ENCODE measurements around the gene ST3GAL5. TPM values are rescaled to one million over a fixed set of nuclear protein-coding genes. Genes with fewer than 3 reads are reported as not detected.

Gene ST3GAL5
- total RNA-seq, 1 donor from 2014 or later = 12.9 TPM

DNA sequence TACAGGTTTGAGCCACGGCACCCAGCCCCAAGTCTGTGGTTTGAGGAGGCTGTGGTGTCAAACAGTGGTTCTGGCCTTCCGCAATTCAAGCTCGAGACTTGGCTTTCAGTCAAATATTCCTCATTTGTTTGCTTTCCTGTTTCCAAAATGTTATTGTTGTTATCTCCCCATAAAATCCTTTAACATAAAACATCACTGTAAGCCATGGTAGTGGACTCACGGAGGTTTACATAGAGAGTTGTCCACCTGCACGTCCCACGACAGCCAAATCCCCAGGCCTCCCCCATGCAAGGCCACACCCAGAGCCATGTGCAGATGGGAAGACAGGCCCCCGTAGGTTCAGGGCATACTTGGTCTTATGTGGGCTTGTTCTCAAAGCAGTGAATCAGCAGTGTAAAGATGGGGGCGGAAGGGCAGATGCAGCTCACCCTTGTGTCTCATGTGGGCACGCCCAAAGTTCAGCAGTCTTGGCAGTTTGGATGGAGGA, 18.9 kb upstream of the ST3GAL5 start:
- Mint-ChIP-seq H3K36me3 (no peaks in the 10 kb centered on the region), H3K4me3 (no peak overlapping the region), H3K27ac (no peak overlapping the region), H3K4me1 (ENCODE audit: unreplicated experiment) (peaks cover 11% of the 10 kb centered on the region), H3K9me3 (no peaks in the 10 kb centered on the region), H3K27me3 (no peaks in the 10 kb centered on the region)
- DNase-seq (ENCODE audit: extremely low spot score, unreplicated experiment) = no peak
- TF ChIP-seq, protein P1, sequence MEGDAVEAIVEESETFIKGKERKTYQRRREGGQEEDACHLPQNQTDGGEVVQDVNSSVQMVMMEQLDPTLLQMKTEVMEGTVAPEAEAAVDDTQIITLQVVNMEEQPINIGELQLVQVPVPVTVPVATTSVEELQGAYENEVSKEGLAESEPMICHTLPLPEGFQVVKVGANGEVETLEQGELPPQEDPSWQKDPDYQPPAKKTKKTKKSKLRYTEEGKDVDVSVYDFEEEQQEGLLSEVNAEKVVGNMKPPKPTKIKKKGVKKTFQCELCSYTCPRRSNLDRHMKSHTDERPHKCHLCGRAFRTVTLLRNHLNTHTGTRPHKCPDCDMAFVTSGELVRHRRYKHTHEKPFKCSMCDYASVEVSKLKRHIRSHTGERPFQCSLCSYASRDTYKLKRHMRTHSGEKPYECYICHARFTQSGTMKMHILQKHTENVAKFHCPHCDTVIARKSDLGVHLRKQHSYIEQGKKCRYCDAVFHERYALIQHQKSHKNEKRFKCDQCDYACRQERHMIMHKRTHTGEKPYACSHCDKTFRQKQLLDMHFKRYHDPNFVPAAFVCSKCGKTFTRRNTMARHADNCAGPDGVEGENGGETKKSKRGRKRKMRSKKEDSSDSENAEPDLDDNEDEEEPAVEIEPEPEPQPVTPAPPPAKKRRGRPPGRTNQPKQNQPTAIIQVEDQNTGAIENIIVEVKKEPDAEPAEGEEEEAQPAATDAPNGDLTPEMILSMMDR (conservative IDR thresholded peaks at IDR 0.05) = no peak

- DNase-seq (ENCODE audit: extremely low spot score, unreplicated experiment) = no peak
- H3K27ac Mint-ChIP-seq = no peak overlapping the region
- H3K36me3 Mint-ChIP-seq = no peaks in the 10 kb centered on the region
- no peaks in the 10 kb centered on the region for H3K27me3 Mint-ChIP-seq
- H3K4me1 Mint-ChIP-seq (ENCODE audit: unreplicated experiment) = peaks cover 8% of the 10 kb centered on the region
- H3K4me3 Mint-ChIP-seq = no peak overlapping the region
- TF ChIP-seq, protein P1 (conservative IDR thresholded peaks at IDR 0.05) = no peak
- H3K9me3 Mint-ChIP-seq = no peaks in the 10 kb centered on the region
Observed at GRCh38 chr2:85906748-85907147, 18.0 kb upstream of the ST3GAL5 start.

DNA sequence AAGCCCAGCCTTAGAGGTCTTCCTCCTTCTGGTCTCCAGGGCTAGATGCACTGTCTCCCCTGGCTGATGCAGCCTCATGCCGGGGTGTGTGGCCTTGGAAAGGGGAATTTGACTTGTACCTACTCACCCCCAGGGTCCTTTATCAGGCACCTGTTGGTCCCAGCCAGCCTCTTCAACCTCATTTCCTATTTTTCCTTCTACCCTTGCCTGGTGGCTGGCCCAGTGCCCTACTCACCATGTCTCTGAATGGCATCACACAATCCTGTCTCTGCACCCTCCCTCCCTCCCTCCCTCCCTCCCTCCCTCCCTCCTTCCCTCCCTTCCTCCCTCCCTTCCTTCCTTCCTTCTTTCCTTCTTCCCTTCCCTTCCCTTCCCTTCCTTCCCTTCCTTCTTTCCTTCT, 17.1 kb upstream of the ST3GAL5 start:
- H3K36me3 Mint-ChIP-seq = no peaks in the 10 kb centered on the region
- H3K4me1 Mint-ChIP-seq (ENCODE audit: unreplicated experiment) = peaks cover 8% of the 10 kb centered on the region
- TF ChIP-seq, protein P1 (conservative IDR thresholded peaks at IDR 0.05) = no peak
- no peak overlapping the region for H3K4me3 Mint-ChIP-seq
- DNase-seq (ENCODE audit: extremely low spot score, unreplicated experiment) = no peak
- H3K27me3 Mint-ChIP-seq = no peaks in the 10 kb centered on the region
- H3K27ac Mint-ChIP-seq = no peak overlapping the region
- H3K9me3 Mint-ChIP-seq = no peaks in the 10 kb centered on the region

GRCh38 chr2:85905187-85905666, 16.4 kb upstream of the ST3GAL5 start:
- no peaks in the 10 kb centered on the region for H3K9me3 Mint-ChIP-seq
- no peak overlapping the region for H3K27ac Mint-ChIP-seq
- no peaks in the 10 kb centered on the region for H3K36me3 Mint-ChIP-seq
- H3K27me3 Mint-ChIP-seq = no peaks in the 10 kb centered on the region
- H3K4me1 Mint-ChIP-seq (ENCODE audit: unreplicated experiment) = peaks cover 8% of the 10 kb centered on the region
- TF ChIP-seq, protein P1 (conservative IDR thresholded peaks at IDR 0.05) = no peak
- DNase-seq (ENCODE audit: extremely low spot score, unreplicated experiment) = no peak
- H3K4me3 Mint-ChIP-seq = no peak overlapping the region

DNA sequence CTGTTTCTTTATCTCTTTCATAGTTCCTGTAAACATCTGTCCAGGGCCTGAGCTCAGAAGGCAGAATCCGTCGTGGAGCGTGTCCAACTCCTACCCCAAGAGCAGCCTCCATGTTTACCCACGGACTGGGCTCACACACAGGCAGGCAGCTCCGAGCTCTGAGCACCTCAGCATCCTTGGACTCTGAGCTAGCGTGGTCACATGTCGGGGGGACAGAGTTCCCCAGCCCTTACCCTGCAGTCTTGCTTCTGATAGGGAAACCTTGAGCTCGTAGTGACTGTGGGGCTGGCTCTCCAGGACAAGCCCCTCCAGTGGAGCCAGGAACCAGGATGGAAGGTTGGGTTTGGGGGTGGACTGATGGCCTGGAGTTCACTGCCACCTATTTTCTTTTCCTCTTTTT, 15.1 kb upstream of the ST3GAL5 start:
- DNase-seq (ENCODE audit: extremely low spot score, unreplicated experiment) = no peak
- no peaks in the 10 kb centered on the region for H3K9me3 Mint-ChIP-seq
- no peak overlapping the region for H3K27ac Mint-ChIP-seq
- H3K4me1 Mint-ChIP-seq (ENCODE audit: unreplicated experiment) = peaks cover 8% of the 10 kb centered on the region
- H3K27me3 Mint-ChIP-seq = no peaks in the 10 kb centered on the region
- TF ChIP-seq, protein P1 (conservative IDR thresholded peaks at IDR 0.05) = no peak
- H3K4me3 Mint-ChIP-seq = no peak overlapping the region
- H3K36me3 Mint-ChIP-seq = no peaks in the 10 kb centered on the region

- Mint-ChIP-seq H3K4me3 (no peak overlapping the region), H3K4me1 (ENCODE audit: unreplicated experiment) (peaks cover 8% of the 10 kb centered on the region), H3K9me3 (no peaks in the 10 kb centered on the region), H3K27ac (no peak overlapping the region), H3K27me3 (no peaks in the 10 kb centered on the region), H3K36me3 (no peaks in the 10 kb centered on the region)
- TF ChIP-seq, protein P1 (conservative IDR thresholded peaks at IDR 0.05) = no peak
- DNase-seq (ENCODE audit: extremely low spot score, unreplicated experiment) = no peak
Observed at GRCh38 chr2:85902496-85902895, 13.7 kb upstream of the ST3GAL5 start.

All from type B pancreatic cell (in vitro differentiated cells).